Ovary (tissue), 9 donors: ENCODE measurements around the gene CFAP210. TPM values are rescaled to one million over a fixed set of nuclear protein-coding genes. Genes with fewer than 3 reads are reported as not detected.

Experiments used
- DNase-seq, 5 donors: peaks; one replicate each; pipeline ENCODE4 v3.0.0-alpha.2; 2019 to 2020
- H3K27ac ChIP-seq, 2 donors: fragments of 200-600 bp; one replicate each; pipeline versions ENCODE4 v1.5.1 to v1.8.0; 2019 to 2022
- H3K27me3 ChIP-seq: fragments of 200-600 bp; one replicate; pipeline ENCODE4 v1.8.0; 2022
- H3K36me3 ChIP-seq: fragments of 200-600 bp; sonication (generic); one replicate; pipeline ENCODE4 v1.5.1; 2019
- H3K4me1 ChIP-seq: one replicate; pipeline ENCODE4 v1.8.1; 2013; ENCODE audit warnings: mild to moderate bottlenecking, moderate library complexity; ENCODE audit not compliant: insufficient read depth
- H3K4me3 ChIP-seq: fragments of 200-600 bp; sonication (generic); one replicate; pipeline ENCODE4 v1.5.1; 2017
- H3K9me3 ChIP-seq, 2 donors: fragments of 200-600 bp in 1 of 2; sonication (generic) in 1 of 2; one replicate each; pipeline versions ENCODE4 v1.5.1 to v1.8.1; 2013 to 2019; ENCODE audit warnings: mild to moderate bottlenecking in 1 of 2, moderate library complexity in 1 of 2
- EP300 ChIP-seq: sonication (generic); formaldehyde crosslinking; IDR thresholded peaks from one replicate; pipeline ENCODE4 v1.6.1; 2017; ENCODE audit warnings: antibody characterized with exemption
- POLR2A ChIP-seq: fragments of 450-650 bp; IDR thresholded peaks from one replicate; pipeline ENCODE4 v1.6.1; 2017; ENCODE audit warnings: antibody characterized with exemption, mild to moderate bottlenecking, moderate library complexity
- WGBS, 3 donors: extraction: QIAGEN DNeasy Blood & Tissue Kit in 1 of 3; methylation state at CpG; one replicate each; pipeline versions ENCODE4 v1.1.5 to v1.1.7; 2013 to 2017; 5-methylcytosine and 5-hydroxymethylcytosine counted together
- intact Hi-C, 4 donors: fragments of 100-400 bp; cut with DNase I; formaldehyde crosslinking; loops; one replicate each; pipeline versions ENCODE4 v1.11.0 to v1.15.1; 2022 to 2023
- polyA plus RNA-seq, 2 donors: library from polyadenylated mRNA; stranded (reverse); fragments of 200-250 nt in 1 of 2; fragments of 350-450 nt in 1 of 2; fragmentation: Illumina TruSeq in 1 of 2; extraction: RNeasy Lipid Tissue Mini Kit (QIAGEN cat#74804) in 1 of 2; gene quantifications; one replicate each; pipeline ENCODE4 v1.2.3, GENCODE V29; 2013 to 2014
- total RNA-seq, 7 donors: library from RNA; depleted of rRNA in 2 of 7; stranded (reverse); fragments of >200 nt in 2 of 7; fragmentation: NEBNext Ultra II Directional in 3 of 7; extraction: Animal tissue kit (Norgen Biotek cat#: 25700) in 3 of 7; gene quantifications; one replicate each; pipeline versions ENCODE4 v1.1.0 to v1.2.4, GENCODE V29; 2016 to 2023
- TF ChIP-seq, protein P1 (sequence below), 3 donors: fragments of 450-650 bp in 2 of 3; fragments of 200-600 bp in 1 of 3; IDR thresholded peaks; one replicate each; pipeline versions ENCODE4 v1.5.1 to v1.8.0; 2016 to 2022; ENCODE audit warnings: antibody characterized with exemption in 3 of 3, mild to moderate bottlenecking in 1 of 3
- donor health status: DM: no; HTN: no; CAD: no; lungs with moderate emphysema.
- donor health status: DM: no; HTN: no; CAD: no.
- donor health status: Bipolar disorder and iron deficiency.
- donor health status: DM: yes; HTN: yes; CAD: no.
- donor health status: DM: no; HTN: no; CAD: no.
- donor health status: DM: yes; HTN: yes; CAD: no.

CFAP210 gene
- total and polyA plus RNA-seq, 9 donors, result 0.07 to 2.8 (median 0.75) TPM; not detected in 1

- no peak for TF ChIP-seq EP300
- no peak for TF ChIP-seq POLR2A
- TF ChIP-seq, protein P1, sequence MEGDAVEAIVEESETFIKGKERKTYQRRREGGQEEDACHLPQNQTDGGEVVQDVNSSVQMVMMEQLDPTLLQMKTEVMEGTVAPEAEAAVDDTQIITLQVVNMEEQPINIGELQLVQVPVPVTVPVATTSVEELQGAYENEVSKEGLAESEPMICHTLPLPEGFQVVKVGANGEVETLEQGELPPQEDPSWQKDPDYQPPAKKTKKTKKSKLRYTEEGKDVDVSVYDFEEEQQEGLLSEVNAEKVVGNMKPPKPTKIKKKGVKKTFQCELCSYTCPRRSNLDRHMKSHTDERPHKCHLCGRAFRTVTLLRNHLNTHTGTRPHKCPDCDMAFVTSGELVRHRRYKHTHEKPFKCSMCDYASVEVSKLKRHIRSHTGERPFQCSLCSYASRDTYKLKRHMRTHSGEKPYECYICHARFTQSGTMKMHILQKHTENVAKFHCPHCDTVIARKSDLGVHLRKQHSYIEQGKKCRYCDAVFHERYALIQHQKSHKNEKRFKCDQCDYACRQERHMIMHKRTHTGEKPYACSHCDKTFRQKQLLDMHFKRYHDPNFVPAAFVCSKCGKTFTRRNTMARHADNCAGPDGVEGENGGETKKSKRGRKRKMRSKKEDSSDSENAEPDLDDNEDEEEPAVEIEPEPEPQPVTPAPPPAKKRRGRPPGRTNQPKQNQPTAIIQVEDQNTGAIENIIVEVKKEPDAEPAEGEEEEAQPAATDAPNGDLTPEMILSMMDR (IDR thresholded peaks at IDR 0.05), result no peak
- Histone ChIP-seq H3K27ac (no peak overlapping the region), H3K27me3 (no peaks in the 10 kb centered on the region), H3K9me3 (no peaks in the 10 kb centered on the region), H3K36me3 (no peaks in the 10 kb centered on the region), H3K4me1 (no peaks in the 10 kb centered on the region), H3K4me3 (no peak overlapping the region)
- WGBS, 3 donors, result 87 to 90% (median 88%) methylated on average over 2 of the region's 2 CpGs
- DNase-seq, result no peak
- intact Hi-C loops, result loop anchor here in 1 of 4 donors (5.0 kb wide), 1 partner anchor 425 kb away; no protein-coding TSS in a partner anchor
These were observed 46.7 kb downstream of the CFAP210 start for GRCh38 chr2:169647496-169647895.

DNA sequence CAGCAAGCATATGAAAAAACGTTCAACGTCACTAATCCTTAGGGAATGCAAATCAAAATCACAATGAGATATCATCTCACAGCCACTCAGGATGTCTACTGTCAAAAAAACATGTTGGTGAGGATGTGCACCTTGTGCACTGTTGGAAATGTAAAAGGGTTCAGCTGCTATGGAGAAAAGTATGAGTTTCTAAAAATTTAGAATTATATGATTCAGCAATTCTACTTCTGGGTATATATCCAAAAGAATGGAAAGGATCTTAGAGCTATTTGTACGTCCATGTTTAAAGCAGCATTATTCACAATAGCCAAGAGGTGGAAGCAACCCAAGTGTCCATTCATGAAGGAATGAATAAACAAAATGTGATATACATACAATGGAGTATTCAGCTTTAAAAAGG is 50.0 kb downstream of the CFAP210 start:
- intact Hi-C loops, result no loop called here
- H3K27me3 ChIP-seq, result no peaks in the 10 kb centered on the region
- H3K4me3 ChIP-seq, result no peak overlapping the region
- TF ChIP-seq EP300, result no peak
- no peak for TF ChIP-seq POLR2A
- TF ChIP-seq, protein P1 (IDR thresholded peaks at IDR 0.05), result no peak
- H3K4me1 ChIP-seq, result no peaks in the 10 kb centered on the region
- H3K9me3 ChIP-seq, result no peaks in the 10 kb centered on the region
- no peak for DNase-seq
- H3K36me3 ChIP-seq, result no peaks in the 10 kb centered on the region
- H3K27ac ChIP-seq, result no peak overlapping the region
- WGBS, 3 donors, result 49 to 76% (median 63%) methylated on average over 3 of the region's 3 CpGs

GRCh38 chr2:169641464-169641863 is 52.7 kb downstream of the CFAP210 start:
- Histone ChIP-seq H3K4me1 (no peaks in the 10 kb centered on the region), H3K36me3 (no peaks in the 10 kb centered on the region), H3K4me3 (no peak overlapping the region), H3K27me3 (no peaks in the 10 kb centered on the region), H3K9me3 (no peaks in the 10 kb centered on the region), H3K27ac (no peak overlapping the region)
- DNase-seq, result no peak
- intact Hi-C loops, result no loop called here
- WGBS, 3 donors, result 11 to 46% (median 28%) methylated on average over 2 of the region's 2 CpGs
- TF ChIP-seq, protein P1 (IDR thresholded peaks at IDR 0.05), result no peak
- TF ChIP-seq EP300, result no peak

- no peaks in the 10 kb centered on the region for H3K27me3 ChIP-seq
- TF ChIP-seq EP300, result no peak
- no peak for TF ChIP-seq POLR2A
- TF ChIP-seq, protein P1 (IDR thresholded peaks at IDR 0.05), result no peak
- H3K4me1 ChIP-seq, result no peaks in the 10 kb centered on the region
- intact Hi-C loops, result no loop called here
- no peak for DNase-seq
- H3K27ac ChIP-seq, result no peak overlapping the region
- no peaks in the 10 kb centered on the region for H3K9me3 ChIP-seq
- no peaks in the 10 kb centered on the region for H3K36me3 ChIP-seq
- WGBS, 3 donors, result 95 to 96% (median 95%) methylated on average over 2 of the region's 2 CpGs
- H3K4me3 ChIP-seq, result no peak overlapping the region
These were observed 54.1 kb downstream of the CFAP210 start for GRCh38 chr2:169640104-169640503.
